ENCODE results near the gene LMAN2L.

The LMAN2L gene

DNA sequence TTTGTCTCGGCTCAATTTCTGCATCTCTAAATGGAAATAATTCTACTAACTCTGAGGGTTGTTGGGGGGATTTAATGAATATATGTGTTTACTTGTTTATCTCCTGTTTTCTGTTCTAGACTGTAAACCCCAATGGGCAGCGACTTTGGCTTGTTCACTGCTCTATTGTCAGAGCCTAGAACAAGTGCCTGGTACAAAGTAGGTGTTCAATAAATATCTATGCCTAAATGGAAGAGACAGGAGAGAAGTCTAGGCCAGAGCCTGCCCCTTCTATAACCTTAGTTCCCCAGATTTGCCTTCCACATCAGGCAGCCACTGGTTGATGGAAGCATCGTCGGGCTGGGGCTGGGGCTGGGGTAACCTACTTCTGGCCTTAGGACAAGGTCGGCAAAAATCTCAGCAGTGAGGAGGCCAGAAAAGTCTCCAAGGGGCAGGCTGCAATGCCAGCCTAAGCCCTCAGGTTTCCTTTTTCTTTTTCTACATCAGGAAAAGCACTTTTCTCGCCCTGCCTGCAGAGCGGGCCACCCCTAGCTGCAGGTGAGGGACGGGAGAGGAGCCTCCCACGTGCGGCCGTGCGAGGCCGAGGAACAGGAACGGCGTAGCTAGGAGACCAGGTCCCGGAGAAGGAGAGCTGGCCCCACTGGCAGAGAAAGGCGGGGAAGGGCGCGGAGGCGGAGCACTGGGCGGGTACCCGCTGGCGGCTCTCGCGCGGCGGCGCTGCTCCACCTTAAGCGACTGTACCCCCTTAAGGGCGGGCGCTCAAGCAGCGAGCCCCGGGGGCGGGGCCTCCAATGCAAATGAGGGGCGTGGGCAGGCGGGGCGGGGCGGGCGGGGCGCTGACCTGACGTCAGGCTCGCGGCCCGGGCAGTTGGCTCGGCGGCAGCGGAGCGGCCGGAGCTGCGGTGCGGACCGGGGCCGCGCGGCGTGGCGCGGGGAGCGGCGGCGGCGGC, 20.4 kb upstream of the LMAN2L start, which contains the start of gene CNNM4:
Gene CNNM4 (plus strand): TSS at position 867 of the 950 bp plus-strand sequence. CDS start 98 bp downstream, outside the sequence.
- DNase-seq (ENCODE audit: low spot score): peak; percentile 91

DNA sequence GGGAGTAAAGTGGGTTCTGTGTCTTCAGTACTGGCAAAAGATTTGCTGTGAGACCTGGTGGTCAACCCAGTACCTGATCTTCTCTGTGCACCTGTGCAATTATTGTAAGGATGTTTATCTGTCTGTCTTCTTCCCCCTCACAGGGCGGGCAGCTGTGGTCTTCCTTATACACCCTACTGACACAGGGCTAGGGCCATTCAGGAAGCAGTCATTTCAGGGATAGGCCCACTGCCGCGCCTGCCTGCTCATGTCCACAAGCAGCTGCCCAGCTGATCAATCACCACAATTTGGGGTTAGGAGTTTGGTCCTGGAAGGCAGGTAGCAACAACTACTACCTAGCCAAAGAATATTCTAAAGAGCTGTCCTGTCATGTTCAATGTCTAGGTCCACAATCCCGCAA, 19.7 kb upstream of the LMAN2L start:
- no peak for DNase-seq (ENCODE audit: low spot score)

DNA sequence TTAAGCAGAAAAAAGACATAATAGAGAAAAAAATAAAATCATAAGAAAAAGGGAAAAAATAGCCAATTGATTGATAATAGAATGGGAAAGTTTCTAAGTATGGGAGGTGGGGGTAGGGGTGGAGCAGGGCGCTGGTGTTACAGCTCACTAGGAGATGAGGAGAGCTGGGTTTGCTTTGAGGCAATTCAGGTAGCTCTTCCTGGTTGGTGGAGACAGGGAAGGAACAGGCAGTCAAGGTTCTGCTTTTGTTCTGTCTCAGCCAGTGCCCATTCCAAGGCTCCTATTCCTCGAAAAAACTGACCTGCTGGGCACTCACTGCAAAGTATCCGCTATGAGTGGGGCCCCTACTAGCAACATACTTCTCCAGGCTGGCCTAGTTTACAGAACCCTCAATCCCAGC, 19.1 kb upstream of the LMAN2L start:
- DNase-seq (ENCODE audit: low spot score): no peak

DNA sequence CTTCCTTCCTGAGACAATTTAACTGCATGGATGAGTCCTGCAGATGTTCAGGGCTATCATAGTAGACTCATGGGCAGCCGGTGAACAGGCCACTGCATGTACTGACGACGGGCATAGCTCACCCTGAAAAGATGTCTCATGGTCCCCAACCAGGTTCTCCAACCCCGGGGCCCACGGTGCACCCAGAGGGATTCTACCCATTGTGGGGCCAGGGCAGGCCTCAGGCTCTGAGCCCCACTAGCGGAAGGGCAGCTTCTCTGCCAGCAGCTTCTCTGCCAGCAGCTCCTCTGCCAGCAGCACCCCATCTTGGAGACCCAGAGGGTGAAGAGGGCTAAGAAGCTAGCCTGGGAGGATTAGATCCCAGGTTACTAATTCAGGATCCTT, 17.6 kb upstream of the LMAN2L start:
- DNase-seq (ENCODE audit: low spot score): no peak

DNA sequence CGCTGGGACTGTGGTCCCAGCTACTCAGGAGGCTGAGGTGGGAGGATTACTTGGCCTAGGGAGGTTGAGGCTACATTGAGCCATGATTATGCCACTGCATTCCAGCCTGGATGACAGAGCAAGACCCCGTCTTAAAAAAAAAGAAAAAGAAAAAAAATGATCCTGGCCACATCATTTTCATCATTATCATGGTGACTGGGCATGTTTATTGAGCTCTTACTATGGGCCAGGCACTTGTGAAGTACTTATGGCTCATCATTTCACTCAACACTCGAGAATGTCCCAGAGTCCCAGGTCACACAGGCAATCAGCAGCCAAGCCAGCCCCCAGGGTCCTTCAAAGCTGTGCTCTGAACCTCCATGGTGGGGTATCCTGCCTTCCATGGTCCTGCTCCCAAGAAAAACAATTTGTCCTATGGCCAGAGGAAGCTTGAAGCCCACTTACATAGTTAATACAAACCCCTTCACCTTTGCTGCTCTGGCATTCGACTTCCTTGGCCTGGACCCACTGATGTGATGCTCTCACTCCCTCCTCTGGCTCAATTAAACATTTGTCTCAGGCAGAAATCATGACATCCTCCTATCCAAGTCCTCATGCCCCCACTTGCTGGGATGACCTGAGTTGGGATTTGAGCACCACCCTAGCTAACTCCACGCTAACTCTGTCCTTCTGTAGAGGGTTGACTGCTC, 17.1 kb upstream of the LMAN2L start:
- DNase-seq (ENCODE audit: low spot score): no peak

DNA sequence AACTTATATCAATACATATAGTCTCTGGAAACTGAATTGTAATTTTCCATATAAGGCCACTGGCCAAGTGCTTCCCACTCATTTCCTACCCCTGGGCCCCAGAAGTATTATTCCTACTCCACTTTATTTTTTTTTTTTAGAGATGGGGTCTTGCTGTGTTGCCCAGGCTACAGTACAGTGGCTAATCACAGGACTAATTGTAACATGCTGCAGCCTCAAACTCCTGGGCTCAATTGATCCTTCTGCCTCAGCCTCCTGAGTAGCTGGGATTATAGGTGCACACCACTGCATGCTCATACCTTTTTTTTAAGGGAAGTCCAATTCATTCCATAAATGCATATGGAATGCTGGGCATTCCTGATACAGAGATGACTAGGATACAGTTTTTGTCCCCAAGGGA, 14.5 kb upstream of the LMAN2L start:
- no peak for DNase-seq (ENCODE audit: low spot score)

DNA sequence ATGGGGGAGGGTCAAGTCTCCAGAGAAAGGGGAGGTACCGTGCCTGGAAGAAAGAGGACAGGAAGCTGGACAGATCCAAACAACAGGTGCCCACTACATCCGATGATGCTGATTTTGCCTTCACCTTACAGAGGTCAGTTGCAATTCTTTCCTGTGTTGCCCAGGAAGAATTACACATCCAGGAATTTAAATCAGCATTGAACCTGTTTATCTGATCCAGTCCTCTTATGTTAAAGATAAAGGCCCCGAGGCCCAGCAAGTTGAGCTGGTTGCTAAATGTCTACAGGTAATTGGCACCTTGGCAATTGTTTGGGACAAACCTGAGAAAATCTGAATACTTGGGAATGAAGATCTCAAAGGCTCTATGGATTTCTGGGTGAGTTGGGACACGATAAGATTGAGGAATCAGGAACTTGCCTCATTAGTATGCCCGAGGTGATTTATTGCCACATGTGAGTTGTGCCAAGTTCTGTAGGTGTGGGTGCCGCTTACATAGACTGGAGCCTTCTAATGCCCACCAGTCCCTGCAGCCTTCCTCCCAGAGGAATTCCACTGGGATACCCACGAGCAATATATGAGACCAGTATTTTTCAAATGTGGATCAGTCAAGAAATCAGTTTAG, 13.9 kb upstream of the LMAN2L start:
- DNase-seq (ENCODE audit: low spot score): no peak

DNA sequence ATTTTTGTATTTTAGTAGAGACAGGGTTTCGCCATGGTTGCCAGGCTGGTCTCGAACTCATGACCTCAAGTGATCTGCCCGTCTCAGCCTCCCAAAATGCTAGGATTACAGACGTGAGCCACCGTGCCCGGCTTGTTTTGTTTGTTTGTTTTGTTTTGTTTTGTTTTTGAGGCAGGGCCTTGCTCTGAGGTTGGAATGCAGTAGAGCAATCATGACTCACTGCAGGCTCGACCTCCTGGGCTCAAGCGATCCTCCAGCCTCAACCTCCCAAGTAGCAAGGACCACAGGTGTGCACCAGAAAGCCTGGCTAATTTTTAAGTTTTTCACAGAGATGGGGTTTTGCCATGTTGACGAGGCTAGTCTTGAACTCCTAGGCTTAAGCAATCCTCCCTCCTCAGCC, 11.9 kb upstream of the LMAN2L start:
- no peak for DNase-seq (ENCODE audit: low spot score)

DNA sequence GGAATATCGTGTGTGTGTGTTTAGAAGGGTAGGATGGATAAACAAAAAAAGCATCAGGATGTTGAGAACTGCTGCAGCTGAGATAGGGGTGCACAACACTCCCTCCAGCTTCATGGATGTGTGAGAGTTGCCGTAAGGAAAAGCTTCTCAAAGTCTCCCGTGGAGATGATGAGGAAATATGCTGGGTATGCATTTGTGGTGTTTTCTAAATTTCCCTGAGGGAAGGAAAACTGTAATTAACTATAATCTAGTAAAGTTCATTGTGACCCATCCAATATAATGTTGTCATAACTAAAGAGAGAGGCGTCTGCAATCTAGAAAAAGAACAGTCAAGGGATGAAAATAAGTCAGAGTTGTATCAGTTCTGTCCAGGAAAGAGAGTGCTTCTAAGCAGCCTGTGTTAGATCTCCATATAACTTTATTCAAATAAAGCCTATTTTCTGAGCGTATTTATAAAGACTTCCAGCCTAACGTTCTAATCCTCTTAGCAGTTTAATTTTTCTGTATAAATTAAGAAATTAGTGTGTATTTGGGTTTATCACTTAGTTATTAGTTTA, 7.3 kb upstream of the LMAN2L start:
- DNase-seq (ENCODE audit: low spot score): no peak

DNA sequence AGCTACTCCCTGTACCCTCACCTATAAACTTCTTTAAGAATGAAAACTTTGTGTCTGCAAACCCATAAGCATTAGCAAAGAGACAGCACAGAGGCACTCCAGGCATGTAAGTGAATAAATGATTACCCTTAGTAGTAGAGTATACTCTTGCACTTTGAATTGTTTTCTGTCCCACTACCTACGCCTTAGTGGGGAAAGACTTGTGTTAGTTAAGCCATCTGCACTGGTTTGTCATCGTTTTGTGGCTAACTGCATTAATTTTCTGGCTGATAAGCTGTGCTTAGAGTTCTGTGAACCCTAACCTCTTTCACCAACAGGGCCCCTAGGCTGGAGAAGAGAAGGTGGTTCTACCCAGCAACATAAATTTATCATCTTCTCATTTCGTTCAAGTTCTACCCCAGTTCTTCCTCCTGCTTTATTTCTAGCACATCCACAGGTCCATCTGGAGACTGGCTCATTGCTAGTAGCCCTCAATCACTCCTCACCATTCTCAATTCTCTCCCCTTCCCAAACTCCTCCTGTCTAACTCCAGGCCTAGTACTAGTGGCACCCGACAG, 710 bp downstream of the LMAN2L start:
- DNase-seq (ENCODE audit: low spot score): no peak

DNA sequence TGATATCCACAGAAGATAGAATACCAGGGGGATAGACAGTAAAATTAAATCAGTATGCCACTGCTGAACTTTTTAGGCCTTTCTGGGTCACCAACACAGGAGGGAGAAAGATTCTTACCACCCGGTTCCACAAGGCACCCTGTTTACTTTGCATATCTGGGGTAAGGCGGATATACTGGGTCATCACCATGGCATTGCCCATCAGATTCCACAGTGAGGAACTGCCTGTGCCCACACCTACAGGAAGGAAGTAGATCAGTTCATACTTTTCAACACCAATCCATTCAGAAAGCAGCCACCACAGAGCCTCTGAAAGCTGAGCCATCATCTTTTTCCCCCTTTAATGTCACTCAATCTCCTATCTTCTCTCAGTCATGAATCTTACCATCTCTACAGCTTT, 2.0 kb downstream of the LMAN2L start:
- peak; percentile 23 for DNase-seq (ENCODE audit: low spot score)

DNA sequence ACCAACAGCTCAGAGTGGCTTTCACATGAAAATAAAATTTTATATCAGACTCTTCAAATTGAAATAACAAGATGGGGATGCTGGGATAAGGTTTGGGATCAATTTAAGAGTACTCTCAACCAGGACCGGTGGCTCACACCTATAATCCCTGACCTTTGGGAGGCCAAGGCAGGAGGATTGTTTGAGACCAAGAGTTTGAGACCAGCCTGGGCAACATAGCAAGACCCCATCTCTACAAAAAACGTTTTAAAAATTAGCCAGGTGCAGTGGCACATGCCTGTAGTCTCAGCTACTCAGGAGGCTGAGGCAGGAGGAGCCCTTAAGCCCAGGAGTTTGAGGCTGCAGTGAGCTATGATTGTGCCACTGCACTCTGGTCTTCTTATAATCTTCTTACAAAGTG, 2.6 kb downstream of the LMAN2L start:
- no peak for DNase-seq (ENCODE audit: low spot score)

DNA sequence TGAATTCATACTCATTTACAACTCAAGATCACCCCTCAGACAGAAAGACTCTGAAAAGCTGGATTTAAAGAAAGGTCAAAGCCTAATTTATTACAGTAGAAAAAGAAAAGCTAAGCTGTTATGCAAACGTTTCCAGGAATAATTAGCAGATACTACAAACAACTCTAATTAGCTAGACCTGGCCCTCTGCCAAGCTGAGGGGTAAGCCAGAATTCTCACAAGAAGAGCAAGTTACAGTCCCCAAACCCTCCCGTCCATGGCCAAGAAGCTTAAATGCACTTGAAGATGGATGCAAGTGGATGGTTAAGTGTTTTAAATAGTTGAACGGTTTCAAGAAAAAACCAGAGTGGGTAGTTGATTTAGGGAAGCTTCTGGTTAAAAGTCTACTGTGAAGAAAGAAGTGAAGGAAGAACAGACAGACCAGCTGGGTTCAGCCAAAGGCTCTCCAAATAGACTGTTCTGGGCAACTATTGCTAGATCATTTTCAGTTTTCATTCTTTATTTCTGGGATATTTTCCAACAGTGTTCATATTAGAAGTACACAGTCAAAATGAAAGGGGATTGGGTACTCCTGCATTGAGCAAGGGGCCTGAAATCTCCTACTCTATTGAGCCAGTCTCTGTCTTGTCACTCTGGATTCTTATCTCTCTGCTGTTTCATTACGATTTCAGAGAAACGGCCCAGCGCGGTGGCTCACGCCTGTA, 4.8 kb downstream of the LMAN2L start:
- no peak for DNase-seq (ENCODE audit: low spot score)

DNA sequence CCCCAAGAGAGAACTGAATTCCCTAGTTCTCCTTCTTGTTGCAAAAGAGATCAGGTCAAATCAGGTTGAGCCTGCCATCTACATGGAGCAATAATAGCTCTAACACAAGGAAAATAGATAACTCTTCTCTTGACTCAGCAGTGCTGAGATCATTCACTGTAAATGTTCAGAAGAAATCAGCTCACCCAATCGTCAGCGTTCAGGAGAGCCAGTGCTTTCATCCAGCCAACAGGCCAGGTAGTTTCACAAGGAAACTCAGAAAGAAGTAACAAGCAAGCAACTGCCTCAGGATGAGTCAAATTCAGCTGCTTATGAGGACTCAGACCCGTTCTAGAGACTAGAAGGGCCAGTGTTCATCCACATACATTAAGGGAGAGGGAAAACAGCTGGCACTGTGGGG, 5.9 kb downstream of the LMAN2L start:
- no peak for DNase-seq (ENCODE audit: low spot score)

DNA sequence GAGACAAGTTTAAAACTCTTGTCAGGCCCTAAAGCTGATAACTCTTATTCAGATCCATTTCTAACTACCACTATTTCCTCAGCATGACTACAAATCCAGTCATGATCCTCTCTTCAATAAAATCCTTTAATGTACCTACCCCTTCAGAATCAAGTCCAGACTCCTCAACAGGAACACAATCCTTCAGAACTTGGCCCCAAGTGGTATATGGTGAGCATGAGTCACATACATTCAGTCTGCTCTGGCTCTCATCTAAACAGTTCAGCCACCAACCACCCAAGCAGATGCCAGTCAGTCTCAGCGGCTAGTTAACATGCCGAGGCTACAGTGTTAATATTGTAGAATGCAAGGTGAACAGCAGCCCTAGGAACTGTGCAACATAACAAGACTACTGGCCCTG, 9.7 kb downstream of the LMAN2L start:
- no peak for DNase-seq (ENCODE audit: low spot score)

DNA sequence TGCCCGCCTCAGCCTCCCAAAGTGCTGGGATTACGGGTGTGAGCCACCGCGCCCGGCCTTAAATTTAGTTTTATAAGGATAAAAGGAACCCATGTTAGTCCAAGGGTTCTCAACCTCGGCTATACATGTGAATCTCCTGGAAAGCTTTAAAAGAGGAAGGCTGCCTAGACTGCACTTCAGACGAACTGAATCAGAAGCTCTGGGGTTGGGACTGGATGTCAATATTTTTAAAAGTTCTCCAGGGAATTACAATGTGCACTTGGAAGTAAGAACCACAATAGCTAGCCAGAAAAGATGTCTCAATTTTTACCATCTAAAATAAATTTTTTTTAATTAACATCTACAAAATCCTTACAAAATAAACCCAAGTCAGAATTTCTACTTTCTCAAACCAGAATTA, 10.1 kb downstream of the LMAN2L start:
- DNase-seq (ENCODE audit: low spot score): no peak

DNA sequence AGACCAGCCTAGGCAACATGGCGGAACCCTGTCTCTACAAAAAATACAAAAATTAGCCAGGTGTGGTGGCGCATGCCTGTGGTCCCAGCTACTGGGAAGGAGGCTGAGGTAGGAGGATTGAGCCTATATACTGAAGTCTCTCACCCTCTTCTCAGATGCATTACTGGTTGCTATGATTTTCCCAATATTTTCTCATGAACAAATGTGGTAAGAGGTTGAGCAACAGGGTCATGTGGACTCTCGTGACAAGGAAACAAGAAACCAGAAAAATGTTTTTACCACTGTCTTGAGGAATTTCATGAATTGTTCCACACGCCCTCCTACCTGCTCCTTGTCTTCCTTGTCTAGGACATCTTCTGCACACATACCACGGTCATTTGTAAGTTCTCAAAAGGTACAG, 12.4 kb downstream of the LMAN2L start:
- DNase-seq (ENCODE audit: low spot score): no peak

DNA sequence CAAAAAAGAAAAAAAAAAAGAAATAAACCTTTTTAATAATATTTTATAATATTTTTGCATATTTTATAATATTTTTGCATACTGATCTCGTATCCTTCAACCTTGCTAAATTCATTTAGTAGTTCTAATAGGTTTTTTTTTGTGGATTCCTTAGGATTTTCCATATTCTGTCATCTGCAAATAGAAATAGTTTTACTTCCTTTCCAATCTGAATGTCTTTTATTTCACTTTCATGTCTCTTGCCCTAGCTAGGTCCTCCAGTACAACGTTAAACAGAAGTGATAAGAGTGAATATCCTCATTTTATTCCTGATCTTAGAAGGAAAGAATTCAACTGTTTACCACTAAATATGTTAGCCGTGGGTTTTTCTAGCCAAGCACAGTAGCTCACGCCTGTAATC, 13.7 kb downstream of the LMAN2L start:
- no peak for DNase-seq (ENCODE audit: low spot score)

DNA sequence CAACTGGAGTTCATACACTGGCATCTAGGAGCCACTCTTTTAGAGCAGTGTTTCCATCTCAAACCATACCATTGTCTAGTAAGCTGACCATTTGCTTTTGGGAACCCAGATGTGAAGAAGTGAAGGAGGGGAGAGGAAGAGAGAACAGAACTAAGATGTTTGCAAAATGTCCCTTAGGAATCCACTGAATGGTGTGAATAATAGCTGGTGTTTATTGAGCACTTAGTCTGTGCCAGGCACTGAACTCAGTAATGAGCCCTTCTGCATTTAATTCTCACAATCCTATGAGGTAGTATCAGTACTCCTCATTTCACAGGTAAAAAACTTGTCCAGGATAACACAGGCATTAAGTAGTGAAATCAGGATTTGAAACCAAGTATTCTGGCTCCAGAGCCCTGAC, 23.5 kb downstream of the LMAN2L start:
- no peak for DNase-seq (ENCODE audit: low spot score)

DNA sequence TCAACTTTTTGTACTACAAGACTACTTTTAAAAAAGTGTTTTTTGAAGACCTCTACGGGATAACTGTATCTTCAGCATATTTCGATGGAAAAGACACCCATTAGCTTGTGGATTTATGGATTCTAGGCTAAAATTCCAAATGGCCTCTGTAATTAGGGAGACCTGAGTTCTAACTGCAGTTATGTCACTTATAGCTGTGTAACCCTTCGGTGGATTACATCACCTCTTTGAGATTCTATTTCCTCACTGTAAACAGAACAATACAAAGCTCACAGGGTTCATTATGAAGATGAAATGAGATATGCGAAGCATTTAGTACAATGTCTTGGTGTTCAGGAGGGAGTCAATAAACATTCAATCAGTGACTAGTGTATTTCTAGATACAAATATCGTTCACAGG, 24.2 kb downstream of the LMAN2L start:
- DNase-seq (ENCODE audit: low spot score): no peak

DNA sequence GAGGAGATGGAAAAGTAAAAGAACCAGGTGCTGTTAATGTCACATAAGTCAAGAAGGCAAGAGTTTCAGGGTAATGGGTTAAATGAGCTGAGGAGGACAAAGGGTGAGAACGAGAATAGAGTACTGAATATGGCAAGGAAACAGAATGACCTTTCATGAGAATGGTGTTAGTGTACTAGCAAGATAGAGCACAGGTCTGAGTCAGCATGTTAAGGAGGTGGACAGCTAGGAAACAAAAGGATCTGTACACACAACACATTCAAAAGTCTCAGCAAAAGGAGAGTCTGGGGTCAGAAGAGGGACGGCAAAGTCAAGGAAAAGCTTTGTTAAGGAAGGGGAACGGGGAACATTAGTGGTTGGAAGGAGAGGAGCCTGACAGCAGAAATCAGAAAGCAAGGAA, 28.9 kb downstream of the LMAN2L start:
- DNase-seq (ENCODE audit: low spot score): no peak

Data from CD4-positive, alpha-beta T cell treated with Interleukin-2 at 100 ng/mL for 4 hours (primary cell).